Osteocyte (in vitro differentiated cells): ENCODE data around the gene CDX2. TPM values are rescaled to one million over a fixed set of nuclear protein-coding genes. Genes with fewer than 3 reads are reported as not detected.

Experiments
- DNase-seq: peaks from one replicate; pipeline ENCODE4 v3.0.0; 2021; ENCODE audit warnings: mixed read lengths; ENCODE audit not compliant: unreplicated experiment; ENCODE audit errors: extremely low spot score
- H3K27ac Mint-ChIP-seq: one replicate; pipeline ENCODE4 v1.8.0; 2021; ENCODE audit warnings: mild to moderate bottlenecking, mixed read lengths; ENCODE audit not compliant: unreplicated experiment
- H3K27me3 Mint-ChIP-seq: one replicate; pipeline ENCODE4 v1.8.0; 2021; ENCODE audit warnings: mixed read lengths; ENCODE audit not compliant: unreplicated experiment
- H3K36me3 Mint-ChIP-seq: one replicate; pipeline ENCODE4 v1.8.0; 2021; ENCODE audit warnings: mixed read lengths; ENCODE audit not compliant: unreplicated experiment
- H3K4me1 Mint-ChIP-seq: one replicate; pipeline ENCODE4 v1.8.0; 2021; ENCODE audit warnings: mixed read lengths; ENCODE audit not compliant: unreplicated experiment
- H3K4me3 Mint-ChIP-seq: one replicate; pipeline ENCODE4 v1.8.0; 2021; ENCODE audit warnings: mild to moderate bottlenecking, moderate library complexity, mixed read lengths; ENCODE audit not compliant: unreplicated experiment
- H3K9me3 Mint-ChIP-seq: one replicate; pipeline ENCODE4 v1.8.0; 2021; ENCODE audit warnings: mixed read lengths; ENCODE audit not compliant: unreplicated experiment
- CTCF ChIP-seq: fragments of 200-600 bp; sonication (generic); IDR thresholded peaks from 2 replicates; pipeline ENCODE4 v1.5.0; 2021; ENCODE audit warnings: antibody characterized with exemption, mild to moderate bottlenecking, moderate library complexity
- total RNA-seq: library from RNA; stranded (reverse); gene quantifications from 2 replicates; pipeline ENCODE4 v1.2.1, GENCODE V29; 2021

The CDX2 gene
- total RNA-seq, 1 donor from 2014 or later = not detected

GRCh38 chr13:27918041-27918917, 50.8 kb downstream of the CDX2 start:
- Mint-ChIP-seq H3K9me3 (no peaks in the 10 kb centered on the region), H3K36me3 (no peaks in the 10 kb centered on the region), H3K27me3 (peaks cover 79% of the 10 kb centered on the region), H3K4me3 (no peak overlapping the region), H3K4me1 (peaks cover 18% of the 10 kb centered on the region), H3K27ac (no peak overlapping the region)
- no peak for DNase-seq
- no peak for TF ChIP-seq CTCF

GRCh38 chr13:27917121-27917947, 51.8 kb downstream of the CDX2 start:
- H3K36me3 Mint-ChIP-seq = no peaks in the 10 kb centered on the region
- no peak for DNase-seq
- H3K27ac Mint-ChIP-seq = no peak overlapping the region
- H3K9me3 Mint-ChIP-seq = no peaks in the 10 kb centered on the region
- peaks cover 72% of the 10 kb centered on the region for H3K27me3 Mint-ChIP-seq
- H3K4me1 Mint-ChIP-seq = peaks cover 18% of the 10 kb centered on the region
- no peak overlapping the region for H3K4me3 Mint-ChIP-seq
- no peak for TF ChIP-seq CTCF

GRCh38 chr13:27915301-27916207, 53.6 kb downstream of the CDX2 start:
- H3K4me1 Mint-ChIP-seq = peaks cover 12% of the 10 kb centered on the region
- H3K4me3 Mint-ChIP-seq = no peak overlapping the region
- no peak overlapping the region for H3K27ac Mint-ChIP-seq
- no peaks in the 10 kb centered on the region for H3K36me3 Mint-ChIP-seq
- no peak for TF ChIP-seq CTCF
- DNase-seq = no peak
- H3K27me3 Mint-ChIP-seq = peaks cover 74% of the 10 kb centered on the region
- H3K9me3 Mint-ChIP-seq = no peaks in the 10 kb centered on the region

- no peak for DNase-seq
- Mint-ChIP-seq H3K27me3 (peaks cover 79% of the 10 kb centered on the region), H3K4me1 (peaks cover 6% of the 10 kb centered on the region), H3K36me3 (no peaks in the 10 kb centered on the region), H3K9me3 (no peaks in the 10 kb centered on the region), H3K4me3 (no peak overlapping the region), H3K27ac (no peak overlapping the region)
- TF ChIP-seq CTCF = no peak
Observed at GRCh38 chr13:27913160-27913559, 56.0 kb downstream of the CDX2 start.
